IMR-90 (cell line): ENCODE data around the gene URI1.
"Not testable (repeated sequence)": the region's sequence is repeated elsewhere in the genome, so short reads cannot be mapped to it uniquely, and the experiment has no call there.

Experiments
- BHLHE40 ChIP-seq: fragments of 150-350 bp; IDR thresholded peaks from 2 replicates; pipeline ENCODE4 v1.6.1; 2016; ENCODE audit warnings: mild to moderate bottlenecking, low read depth, low read length
- CEBPB ChIP-seq: IDR thresholded peaks from 2 replicates; pipeline ENCODE4 v1.6.1; 2012; ENCODE audit warnings: low read depth, low read length, improper control_type of control experiment
- CTCF ChIP-seq: conservative IDR thresholded peaks from 2 replicates; pipeline ENCODE4 v1.5.1; 2012; ENCODE audit warnings: mild to moderate bottlenecking, low read depth, low read length, improper control_type of control experiment
- ELK1 ChIP-seq: fragments of 150-350 bp; IDR thresholded peaks from 2 replicates; pipeline ENCODE4 v1.6.1; 2016; ENCODE audit warnings: low read depth, mild to moderate bottlenecking, low read length, moderate library complexity, borderline replicate concordance
- MAFK ChIP-seq: IDR thresholded peaks from 2 replicates; pipeline ENCODE4 v1.6.1; 2012; ENCODE audit warnings: low read depth, low read length, improper control_type of control experiment
- NFE2L2 ChIP-seq: fragments of 150-350 bp; IDR thresholded peaks from 2 replicates; pipeline ENCODE4 v1.6.1; 2016; ENCODE audit warnings: low read depth, mild to moderate bottlenecking, low read length
- POLR2A ChIP-seq: IDR thresholded peaks from 2 replicates; pipeline ENCODE4 v1.6.1; 2012; ENCODE audit warnings: mild to moderate bottlenecking, low read depth, low read length
- RAD21 ChIP-seq: IDR thresholded peaks from 2 replicates; pipeline ENCODE4 v1.6.1; 2012; ENCODE audit warnings: low read length, improper control_type of control experiment
- RCOR1 ChIP-seq: IDR thresholded peaks from 2 replicates; pipeline ENCODE4 v1.6.1; 2012; ENCODE audit warnings: mild to moderate bottlenecking, low read length, improper control_type of control experiment; ENCODE audit not compliant: insufficient replicate concordance
- SMC3 ChIP-seq: fragments of 150-350 bp; IDR thresholded peaks from 2 replicates; pipeline ENCODE4 v1.6.1; 2016; ENCODE audit warnings: low read depth, mild to moderate bottlenecking, antibody characterized with exemption, low read length, moderate library complexity
- USF2 ChIP-seq: fragments of 150-350 bp; IDR thresholded peaks from 2 replicates; pipeline ENCODE4 v1.6.1; 2017; ENCODE audit warnings: mild to moderate bottlenecking, antibody characterized with exemption, low read length, low read depth

GRCh38 chr19:29966142-29966541, 24.1 kb downstream of the URI1 start:
- TF ChIP-seq CEBPB, CTCF, ELK1, RCOR1, SMC3, BHLHE40, MAFK, POLR2A, NFE2L2, RAD21, USF2: not testable (repeated sequence)
